Measurements from ENCODE around the gene IER3. TPM values are rescaled to one million over a fixed set of nuclear protein-coding genes. Genes with fewer than 3 reads are reported as not detected.
A peak's percentile ranks its signal among the peaks of the same experiment; 100 is the strongest.

Gene IER3
- total and polyA plus RNA-seq, 9 of the 15 experiments (the other 6 are each of a cell fraction or from before 2014, with no cell fraction given), result 1.5 to 30.0 (median 11.5) TPM

- peaks cover 4% of the 10 kb centered on the region for H3K9me1 ChIP-seq (ENCODE audit: control insufficient read depth, insufficient read depth, low read length)
- in situ Hi-C loops (cut with MboI), result loop anchor here (5.0 to 10.0 kb wide), 2 partner anchors 47 to 239 kb away; partner anchors contain the start of gene DHX16
- peaks cover 19 to 21% of the 10 kb centered on the region in 2 experiments for H3K4me1 ChIP-seq (replicated peaks in 1 of 2; ENCODE audit: control insufficient read depth in 2 of 2, insufficient read depth in 2 of 2, low read length in 2 of 2)
- peak overlapping the region; percentile 91 for H3K27ac ChIP-seq (ENCODE audit: extremely low read depth, low read depth, low read length)
- intact Hi-C loops (cut with micrococcal nuclease), result loop anchor here (1.0 to 2.0 kb wide), 3 partner anchors 21 to 155 kb away; partner anchors contain the start of gene FLOT1
- no peak overlapping the region for H2AFZ ChIP-seq (ENCODE audit: low read depth, low read length)
- H3K4me2 ChIP-seq (ENCODE audit: insufficient read depth, low read length), result peak overlapping the region; percentile 98
- BruUV-seq (replicated peaks), result no TSS peak
- no peaks in the 10 kb centered on the region for H3K27me3 ChIP-seq (ENCODE audit: control insufficient read depth in 2 of 2, insufficient read depth in 2 of 2, low read length in 2 of 2)
- peaks cover 44% of the 10 kb centered on the region for H4K20me1 ChIP-seq (replicated peaks; ENCODE audit: control insufficient read depth, insufficient read depth, low read length)
- DNase-seq (ENCODE audit: extremely low read depth in 1 of 4, low spot score in 3 of 4), result peak; percentile 90 to 98 (median 92)
- H3K9ac ChIP-seq (ENCODE audit: insufficient read depth in 1 of 2, low read depth in 2 of 2, low read length in 2 of 2), result peak overlapping the region; percentile 96
- peak overlapping the region; percentile 89 for H3K4me3 ChIP-seq
- POLR2A ChIA-PET, result interaction anchor here (0.6 to 27.1 kb wide), 18 partner anchors 8 to 388 kb away, joined by 3 to 524 read pairs (median 4); partner anchors contain the start of genes GTF2H4 and NRM
- H3K36me3 ChIP-seq (ENCODE audit: control insufficient read depth, insufficient read depth, low read length), result peaks cover 48% of the 10 kb centered on the region
- peaks cover 87% of the 10 kb centered on the region for H3K79me2 ChIP-seq (ENCODE audit: control insufficient read depth, insufficient read depth, low read length)
- under 1% methylated on average over 64 of the region's 71 CpGs for WGBS (ENCODE audit: insufficient coverage, low coverage, missing lambda C conversion rate)
- ATAC-seq, result peak; percentile 47
- CTCF ChIA-PET (ENCODE audit: low intra/inter-chr PET ratio), result interaction anchor here (0.5 to 5.0 kb wide), 8 partner anchors 10 to 238 kb away, joined by 3 to 92 read pairs (median 6); partner anchors contain the start of gene PPP1R18
- FAIRE-seq, result no peak
- H3K9me3 ChIP-seq (replicated peaks; ENCODE audit: control insufficient read depth, insufficient read depth, low read depth, low read length), result no peaks in the 10 kb centered on the region
- no peak for TF ChIP-seq RBBP5 (IDR thresholded peaks at IDR 0.05; ENCODE audit: borderline replicate concordance, insufficient read depth, low read length, poor library complexity, severe bottlenecking)
- TF ChIP-seq ZNF785 (CRISPR knock-in tag; IDR thresholded peaks at IDR 0.05), result no peak
- peak; percentile 48; the same call in 1 of the 2 replicates for TF ChIP-seq EP400 (IDR thresholded peaks at IDR 0.05)
- TF ChIP-seq TSHZ1 (CRISPR knock-in tag; IDR thresholded peaks at IDR 0.05), result no peak
- no peak for TF ChIP-seq FOXA1 (IDR thresholded peaks at IDR 0.05; ENCODE audit: borderline replicate concordance)
- TF ChIP-seq ASH1L (IDR thresholded peaks at IDR 0.05; ENCODE audit: borderline replicate concordance, low read depth, partially characterized antibody), result no peak
- no peak for TF ChIP-seq SMAD4 (CRISPR knock-in tag; conservative IDR thresholded peaks at IDR 0.05)
- peak; percentile 82 for TF ChIP-seq ZNF583 (CRISPR knock-in tag; IDR thresholded peaks at IDR 0.05)
- TF ChIP-seq BRF1 (IDR thresholded peaks at IDR 0.05; ENCODE audit: borderline replicate concordance, extremely low read depth, insufficient read length), result no peak
- no peak for TF ChIP-seq DNMT1 (IDR thresholded peaks at IDR 0.05)
- 0 out of 2 replicates have a peak, but pooled peaks have one; percentile 43 for TF ChIP-seq ESRRA (IDR thresholded peaks at IDR 0.05; ENCODE audit: borderline replicate concordance, low read depth)
- no peak for TF ChIP-seq MCM3 (IDR thresholded peaks at IDR 0.05)
- TF ChIP-seq HMGN3 (IDR thresholded peaks at IDR 0.05; ENCODE audit: borderline replicate concordance, extremely low read depth, insufficient read length, low read depth, low read length), result peak; percentile 98
- TF ChIP-seq SLC30A9 (CRISPR knock-in tag; IDR thresholded peaks at IDR 0.05), result peak; percentile 37; the same call in 1 of the 2 replicates
- no peak for TF ChIP-seq MTA2 (IDR thresholded peaks at IDR 0.05; ENCODE audit: low read depth)
- TF ChIP-seq SIRT6 (IDR thresholded peaks at IDR 0.05; ENCODE audit: low read depth, low read length), result no peak
- no peak for TF ChIP-seq SRSF7 (optimal IDR thresholded peaks at IDR 0.05; ENCODE audit: low read depth, low read length)
- no peak for TF ChIP-seq FOXM1 (IDR thresholded peaks at IDR 0.05; ENCODE audit: low read depth)
- no peak for TF ChIP-seq FOXM1 (CRISPR knock-in tag; IDR thresholded peaks at IDR 0.05; ENCODE audit: low read depth)
- TF ChIP-seq MED1 (CRISPR knock-in tag; IDR thresholded peaks at IDR 0.05; ENCODE audit: borderline replicate concordance), result no peak
Measured at GRCh38 chr6:30721198-30722024, 22.9 kb downstream of the IER3 start.
